ENCODE measurements around the gene NEK4. TPM values are rescaled to one million over a fixed set of nuclear protein-coding genes. Genes with fewer than 3 reads are reported as not detected.
A peak's percentile ranks its signal among the peaks of the same experiment; 100 is the strongest.

The NEK4 gene
- total and polyA plus RNA-seq, 4 donors: 5.4 to 28.7 (median 15.4) TPM

- H3K9me3 ChIP-seq (ENCODE audit: control insufficient read depth in 4 of 4, low read length in 3 of 4): no peaks in the 10 kb centered on the region
- H3K4me1 ChIP-seq (ENCODE audit: control insufficient read depth in 4 of 4, insufficient read depth in 4 of 4, low read length in 3 of 4): no peaks in the 10 kb centered on the region
- 86% methylated on average over 9 of the region's 9 CpGs for WGBS
- no peak overlapping the region for H3K27ac ChIP-seq (ENCODE audit: low read depth in 1 of 2, low read length in 2 of 2)
- peaks cover 7 to 40% (median 33%) of the 10 kb centered on the region in 4 donors for H3K36me3 ChIP-seq (ENCODE audit: control insufficient read depth in 4 of 4, insufficient read depth in 3 of 4, low read depth in 1 of 4, low read length in 3 of 4)
- H3K9ac ChIP-seq (ENCODE audit: low read depth in 1 of 2, low read length in 2 of 2): no peak overlapping the region
- no peak overlapping the region for H3K4me3 ChIP-seq (ENCODE audit: low read depth in 1 of 3, low read length in 3 of 3)
- H3K27me3 ChIP-seq (ENCODE audit: control insufficient read depth in 4 of 4, insufficient read depth in 4 of 4, low read length in 3 of 4): no peaks in the 10 kb centered on the region
- no peak for DNase-seq (ENCODE audit: low spot score)
- no peak for TF ChIP-seq HNF4G (IDR thresholded peaks at IDR 0.05)
- no peak for TF ChIP-seq NR2F2 (IDR thresholded peaks at IDR 0.05)
- no peak for TF ChIP-seq MAX (IDR thresholded peaks at IDR 0.05)
- no peak for TF ChIP-seq JUND (IDR thresholded peaks at IDR 0.05)
- TF ChIP-seq GABPA (IDR thresholded peaks at IDR 0.05 in 1 of 2, conservative IDR thresholded peaks at IDR 0.05 in 1 of 2): no peak
- TF ChIP-seq RAD21 (IDR thresholded peaks at IDR 0.05): no peak
- TF ChIP-seq ZBTB33 (IDR thresholded peaks at IDR 0.05): no peak
- no peak for TF ChIP-seq SP1 (IDR thresholded peaks at IDR 0.05)
- TF ChIP-seq FOXA1 (IDR thresholded peaks at IDR 0.05): no peak
- TF ChIP-seq, protein P1, sequence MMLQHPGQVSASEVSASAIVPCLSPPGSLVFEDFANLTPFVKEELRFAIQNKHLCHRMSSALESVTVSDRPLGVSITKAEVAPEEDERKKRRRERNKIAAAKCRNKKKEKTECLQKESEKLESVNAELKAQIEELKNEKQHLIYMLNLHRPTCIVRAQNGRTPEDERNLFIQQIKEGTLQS (IDR thresholded peaks at IDR 0.05): no peak
- TF ChIP-seq HNF4A (conservative IDR thresholded peaks at IDR 0.05): no peak
- TF ChIP-seq YY1 (IDR thresholded peaks at IDR 0.05): no peak
- no peak for TF ChIP-seq RXRA (IDR thresholded peaks at IDR 0.05)
These were observed 99.9 kb downstream of the NEK4 start for GRCh38 chr3:52670621-52671521.

DNA sequence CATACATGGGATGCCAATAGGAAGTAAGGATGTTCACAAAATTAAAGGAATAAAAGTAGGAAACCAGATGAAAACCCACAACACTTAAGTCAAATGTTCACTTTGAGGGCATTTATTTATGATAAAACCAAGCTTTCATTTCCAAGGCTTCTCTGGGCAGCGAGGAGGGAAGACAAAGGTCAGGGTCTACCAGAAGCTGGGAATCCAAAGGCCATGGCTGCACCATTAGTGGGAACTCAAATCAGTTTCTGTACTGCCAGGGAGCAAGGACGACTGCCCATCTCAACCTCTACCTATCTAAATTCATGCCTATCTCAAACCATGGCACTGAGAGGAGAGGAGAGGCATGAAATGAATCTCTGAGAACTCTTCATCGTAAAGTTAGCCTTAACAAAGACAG lies 107.6 kb downstream of the NEK4 start:
- peak; percentile 35 for TF ChIP-seq HNF4G (IDR thresholded peaks at IDR 0.05)
- peak in 1 of 2 donors; percentile 6 for TF ChIP-seq RAD21 (IDR thresholded peaks at IDR 0.05)
- peak; percentile 58 to 70 for TF ChIP-seq HNF4A (conservative IDR thresholded peaks at IDR 0.05)
- no peak for TF ChIP-seq FOXA1 (IDR thresholded peaks at IDR 0.05)
- Histone ChIP-seq H3K9me3 (ENCODE audit: control insufficient read depth in 4 of 4, low read length in 3 of 4) (no peaks in the 10 kb centered on the region), H3K27me3 (ENCODE audit: control insufficient read depth in 4 of 4, insufficient read depth in 4 of 4, low read length in 3 of 4) (no peaks in the 10 kb centered on the region), H3K4me3 (ENCODE audit: low read depth in 1 of 3, low read length in 3 of 3) (no peak overlapping the region), H3K36me3 (ENCODE audit: control insufficient read depth in 4 of 4, insufficient read depth in 3 of 4, low read depth in 1 of 4, low read length in 3 of 4) (peaks cover 8 to 39% (median 30%) of the 10 kb centered on the region in 4 donors), H3K27ac (ENCODE audit: low read depth in 1 of 2, low read length in 2 of 2) (no peak overlapping the region), H3K4me1 (ENCODE audit: control insufficient read depth in 4 of 4, insufficient read depth in 4 of 4, low read length in 3 of 4) (peaks cover 0 to 7% (median 6%) of the 10 kb centered on the region in 4 donors), H3K9ac (ENCODE audit: low read depth in 1 of 2, low read length in 2 of 2) (no peak overlapping the region)
- DNase-seq (ENCODE audit: low spot score): no peak
- WGBS: 59% methylated on average over 3 of the region's 3 CpGs

- peaks cover 0 to 7% (median 6%) of the 10 kb centered on the region in 4 donors for H3K4me1 ChIP-seq (ENCODE audit: control insufficient read depth in 4 of 4, insufficient read depth in 4 of 4, low read length in 3 of 4)
- H3K4me3 ChIP-seq (ENCODE audit: low read depth in 1 of 3, low read length in 3 of 3): no peak overlapping the region
- DNase-seq (ENCODE audit: low spot score): no peak
- peaks cover 3 to 48% (median 41%) of the 10 kb centered on the region in 4 donors for H3K36me3 ChIP-seq (ENCODE audit: control insufficient read depth in 4 of 4, insufficient read depth in 3 of 4, low read depth in 1 of 4, low read length in 3 of 4)
- TF ChIP-seq HNF4A (conservative IDR thresholded peaks at IDR 0.05) (no peak), RAD21 (IDR thresholded peaks at IDR 0.05) (no peak), EGR1 (IDR thresholded peaks at IDR 0.05; ENCODE audit: low read depth in 2 of 2) (no peak), NR2F2 (IDR thresholded peaks at IDR 0.05) (no peak), FOXA2 (IDR thresholded peaks at IDR 0.05) (no peak), HNF4G (IDR thresholded peaks at IDR 0.05) (no peak), SP1 (IDR thresholded peaks at IDR 0.05) (no peak)
- TF ChIP-seq, protein P1 (IDR thresholded peaks at IDR 0.05): no peak
- H3K9me3 ChIP-seq (ENCODE audit: control insufficient read depth in 4 of 4, low read length in 3 of 4): no peaks in the 10 kb centered on the region
- WGBS: 63% methylated on average over 3 of the region's 3 CpGs
- H3K27ac ChIP-seq (ENCODE audit: low read depth in 1 of 2, low read length in 2 of 2): no peak overlapping the region
- H3K27me3 ChIP-seq (ENCODE audit: control insufficient read depth in 4 of 4, insufficient read depth in 4 of 4, low read length in 3 of 4): no peaks in the 10 kb centered on the region
- H3K9ac ChIP-seq (ENCODE audit: low read depth in 1 of 2, low read length in 2 of 2): no peak overlapping the region
These were observed 110.7 kb downstream of the NEK4 start for GRCh38 chr3:52660046-52660445.

Small RNAs within 50 kb of the gene (small RNA-seq; reads per million reads assigned to genes)
- gene AC006254.2 (not detected), gene RF00569 (2,280 reads per million, percentile 100 among the genes with 10 or more reads in this experiment), gene RF01183 (not detected), gene SNORD19 (not detected), gene SNORD19B (not detected), gene SNORD69 (2,223 reads per million, percentile 100 among the genes with 10 or more reads in this experiment)

Other genes with a start within 250 kb of the NEK4 start
- gene NT5DC2, start 237.1 kb downstream of the NEK4 start, total RNA-seq: 10 to 100 TPM in 1 of 2 donors, 1 to 10 TPM in 1; 2.8 to 20.9 TPM
- 1 to 10 TPM; 3.0 to 3.2 TPM for gene NT5DC2, start 237.1 kb downstream of the NEK4 start, polyA plus RNA-seq
- gene UQCC5, start 234.3 kb downstream of the NEK4 start, total RNA-seq: 1 to 10 TPM; 3.3 to 8.5 TPM
- 10 to 100 TPM in 1 of 2 donors, 1 to 10 TPM in 1; 5.1 to 39.9 TPM for gene UQCC5, start 234.3 kb downstream of the NEK4 start, polyA plus RNA-seq
- 10 to 100 TPM; 57.7 to 65.7 TPM for gene PBRM1, start 85.0 kb downstream of the NEK4 start, total RNA-seq
- 10 to 100 TPM in 1 of 2 donors, 1 to 10 TPM in 1; 7.1 to 19.7 TPM for gene PBRM1, start 85.0 kb downstream of the NEK4 start, polyA plus RNA-seq
- gene GNL3, start 84.9 kb downstream of the NEK4 start, total RNA-seq: 10 to 100 TPM; 26.5 to 82.2 TPM
- 10 to 100 TPM; 38.5 to 45.1 TPM for gene GNL3, start 84.9 kb downstream of the NEK4 start, polyA plus RNA-seq
- 10 to 100 TPM; 33.3 to 77.9 TPM for gene GLT8D1, start 65.1 kb downstream of the NEK4 start, total RNA-seq
- gene GLT8D1, start 65.1 kb downstream of the NEK4 start, polyA plus RNA-seq: 10 to 100 TPM; 53.2 to 60.3 TPM
- gene SPCS1, start 64.8 kb downstream of the NEK4 start, total RNA-seq: 10 to 100 TPM; 42.3 to 65.9 TPM
- 100 to 1,000 TPM; 161 to 227 TPM for gene SPCS1, start 64.8 kb downstream of the NEK4 start, polyA plus RNA-seq
- 1,000 to 10,000 TPM; 1,022 to 1,400 TPM for gene ITIH1, start 6.7 kb upstream of the NEK4 start, total RNA-seq
- gene ITIH1, start 6.7 kb upstream of the NEK4 start, polyA plus RNA-seq: 1,000 to 10,000 TPM; 1,193 to 1,291 TPM
- gene ITIH3, start 23.9 kb upstream of the NEK4 start, total RNA-seq: 1,000 to 10,000 TPM in 1 of 2 donors, 100 to 1,000 TPM in 1; 507 to 1,075 TPM
- 1,000 to 10,000 TPM in 1 of 2 donors, 100 to 1,000 TPM in 1; 743 to 1,326 TPM for gene ITIH3, start 23.9 kb upstream of the NEK4 start, polyA plus RNA-seq
- gene ITIH4, start 59.7 kb upstream of the NEK4 start, total RNA-seq: 1,000 to 10,000 TPM in 1 of 2 donors, 100 to 1,000 TPM in 1; 447 to 2,000 TPM
- gene ITIH4, start 59.7 kb upstream of the NEK4 start, polyA plus RNA-seq: 1,000 to 10,000 TPM; 2,821 to 3,354 TPM
- 10 to 100 TPM in 1 of 2 donors, under 1 TPM in 1; 0.25 to 12.1 TPM for gene MUSTN1, start 64.1 kb upstream of the NEK4 start, total RNA-seq
- 1 to 10 TPM; 1.8 to 6.1 TPM for gene MUSTN1, start 64.1 kb upstream of the NEK4 start, polyA plus RNA-seq
- gene STIMATE, start 126.6 kb upstream of the NEK4 start, total RNA-seq: 10 to 100 TPM; 14.0 to 24.4 TPM
- 10 to 100 TPM; 18.6 to 23.1 TPM for gene STIMATE, start 126.6 kb upstream of the NEK4 start, polyA plus RNA-seq